Dedifferentiated amniotic fluid mesenchymal stem cell (primary cell): ENCODE measurements around the gene FANCB.

Experiments used
- DNase-seq: peaks from one replicate; pipeline ENCODE4 v3.0.0-alpha.2; 2016; ENCODE audit errors: extremely low spot score

FANCB gene

DNA sequence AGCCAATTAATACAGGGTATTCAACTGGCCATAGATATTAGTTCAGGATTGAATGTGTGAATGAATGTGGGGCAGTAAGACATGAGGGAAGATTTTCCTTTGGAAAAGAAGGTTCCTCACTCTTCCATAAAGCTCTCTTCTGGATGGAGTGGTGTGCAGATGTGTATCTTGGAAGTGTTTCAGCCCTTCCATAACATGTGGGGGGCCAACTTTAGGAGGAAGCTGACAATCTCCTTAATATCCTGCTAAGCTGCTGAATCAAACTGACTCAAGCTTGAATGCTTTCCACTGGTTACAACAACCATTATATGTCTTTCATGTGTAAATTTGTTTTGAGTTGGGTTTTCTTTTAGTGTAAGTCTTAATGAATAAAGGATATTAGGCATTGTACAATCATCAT is 40.3 kb downstream of the FANCB start:
- no peak for DNase-seq

GRCh38 chrX:14832151-14832550 is 40.7 kb downstream of the FANCB start:
- no peak for DNase-seq

GRCh38 chrX:14829643-14830042 is 43.2 kb downstream of the FANCB start:
- no peak for DNase-seq

GRCh38 chrX:14826319-14826718 is 46.5 kb downstream of the FANCB start:
- no peak for DNase-seq

DNA sequence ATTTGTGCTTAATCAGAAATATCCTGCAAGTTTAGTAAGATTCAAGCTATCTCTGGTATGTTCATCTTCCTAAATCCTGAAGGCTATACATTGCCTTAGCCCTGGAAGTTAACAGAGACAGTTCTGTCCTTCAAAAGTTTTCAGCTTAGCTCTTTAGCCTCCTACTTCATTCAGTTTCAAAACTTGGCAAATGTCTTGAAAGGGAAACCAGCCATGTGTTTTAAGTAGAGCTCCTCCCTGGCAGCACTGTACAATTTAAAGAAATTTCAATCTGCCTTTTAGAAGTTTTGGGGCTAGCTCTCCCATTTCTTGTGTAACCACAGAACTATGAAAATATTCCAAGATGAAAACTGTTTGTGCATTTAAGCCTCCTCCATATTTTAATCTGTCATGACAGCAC is 47.0 kb downstream of the FANCB start:
- DNase-seq: peak; percentile 24

- no peak for DNase-seq
Measured at GRCh38 chrX:14819769-14820168, 53.1 kb downstream of the FANCB start.

GRCh38 chrX:14817571-14817970 is 55.3 kb downstream of the FANCB start:
- no peak for DNase-seq

DNA sequence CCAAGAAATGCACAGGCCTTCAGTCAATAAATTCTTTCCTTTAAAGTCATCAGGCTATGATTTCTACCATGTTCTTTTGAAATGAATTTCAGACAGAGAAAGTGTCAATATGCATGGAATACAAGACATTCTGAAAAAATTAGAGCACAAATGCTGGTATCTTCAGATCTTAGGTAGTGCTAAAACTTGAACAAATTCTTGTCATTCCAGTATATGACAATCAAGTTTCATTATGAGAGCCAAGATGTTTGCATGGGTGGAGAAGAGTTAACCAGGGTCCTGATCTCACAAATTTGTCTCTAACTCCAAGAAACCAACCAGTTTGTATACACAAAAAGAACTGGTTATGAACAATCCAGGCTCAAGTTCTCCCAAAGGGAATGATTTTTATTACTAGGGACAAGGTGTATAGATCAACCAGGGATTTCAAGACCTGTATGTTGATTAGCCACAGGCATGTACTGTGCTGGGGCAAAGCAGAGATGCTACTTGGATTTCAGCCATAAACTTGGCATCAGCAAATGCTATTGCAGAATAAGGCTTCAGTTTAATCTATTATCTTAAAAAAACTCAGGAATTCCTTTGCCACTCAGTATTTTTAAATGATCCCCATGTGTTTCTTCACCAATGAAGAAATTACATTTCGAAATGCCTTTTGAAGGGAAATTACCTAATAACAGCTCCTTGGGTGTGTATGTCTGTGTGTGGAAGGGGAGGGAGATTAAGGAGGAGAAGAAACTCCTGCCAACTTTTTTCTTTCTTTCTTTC is 69.7 kb downstream of the FANCB start:
- DNase-seq: no peak

- no peak for DNase-seq
Measured at GRCh38 chrX:14801136-14801535, 71.7 kb downstream of the FANCB start.

DNA sequence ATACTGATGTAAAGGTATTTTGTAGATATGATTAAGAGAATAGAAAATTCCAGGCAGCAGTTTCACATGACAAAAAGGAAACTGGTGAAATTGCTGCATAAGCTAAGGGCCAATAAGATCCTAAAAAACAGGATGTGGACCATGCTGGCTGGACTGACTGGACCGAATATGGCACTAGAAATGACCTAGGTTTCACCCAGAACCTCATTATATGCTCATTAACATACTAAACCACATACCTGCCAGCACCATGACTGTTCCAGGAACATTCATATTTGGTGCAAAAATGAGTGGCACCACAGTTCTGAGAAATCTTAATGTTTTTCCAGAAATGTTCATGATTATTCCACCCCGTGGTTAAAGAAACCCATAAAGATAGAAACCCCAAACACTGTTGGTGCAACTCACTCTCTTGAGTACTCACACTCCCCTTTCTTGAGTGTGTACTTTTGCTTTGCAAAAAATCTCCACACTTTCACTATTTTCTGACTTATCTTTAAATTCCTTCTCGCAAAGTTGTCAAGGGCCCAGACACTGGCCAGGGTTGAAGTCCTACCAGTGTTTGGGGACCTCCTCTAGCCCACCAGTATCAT is 74.0 kb downstream of the FANCB start:
- no peak for DNase-seq
